HG02623 (cell line): Measurements from ENCODE around the gene RASSF8.

Source experiments
- ATAC-seq: cut with Tn5 transposase; IDR thresholded peaks from one replicate; pipeline ENCODE4 v1.9.1; 2021; ENCODE audit warnings: moderate library complexity; ENCODE audit not compliant: unreplicated experiment

RASSF8 gene

GRCh38 chr12:25992026-25992782 lies 33.7 kb downstream of the RASSF8 start:
- ATAC-seq = no peak

- ATAC-seq = no peak
Measured at GRCh38 chr12:25993901-25994651, 35.6 kb downstream of the RASSF8 start.

- ATAC-seq = no peak
Measured at GRCh38 chr12:25994901-25995625, 36.6 kb downstream of the RASSF8 start.

GRCh38 chr12:25995906-25996305 lies 37.4 kb downstream of the RASSF8 start:
- no peak for ATAC-seq

- ATAC-seq = no peak
Measured at GRCh38 chr12:25996677-25997076, 38.2 kb downstream of the RASSF8 start.

GRCh38 chr12:25997201-25997963 lies 38.9 kb downstream of the RASSF8 start:
- no peak for ATAC-seq

GRCh38 chr12:26000898-26001297 lies 42.4 kb downstream of the RASSF8 start:
- ATAC-seq = no peak

- ATAC-seq = no peak
Measured at GRCh38 chr12:26001530-26001929, 43.0 kb downstream of the RASSF8 start.

- no peak for ATAC-seq
Measured at GRCh38 chr12:26003065-26003464, 44.6 kb downstream of the RASSF8 start.

GRCh38 chr12:26007566-26007965 lies 49.1 kb downstream of the RASSF8 start:
- ATAC-seq = no peak

GRCh38 chr12:26009593-26009992 lies 51.1 kb downstream of the RASSF8 start:
- ATAC-seq = no peak

GRCh38 chr12:26010293-26010821 lies 51.9 kb downstream of the RASSF8 start:
- ATAC-seq = no peak

GRCh38 chr12:26011099-26011498 lies 52.6 kb downstream of the RASSF8 start:
- no peak for ATAC-seq

- ATAC-seq = no peak
Measured at GRCh38 chr12:26014085-26014484, 55.6 kb downstream of the RASSF8 start.

- no peak for ATAC-seq
Measured at GRCh38 chr12:26016516-26016915, 58.0 kb downstream of the RASSF8 start.

- ATAC-seq = no peak
Measured at GRCh38 chr12:26017484-26018211, 59.2 kb downstream of the RASSF8 start.

GRCh38 chr12:26018926-26019325 lies 60.4 kb downstream of the RASSF8 start:
- no peak for ATAC-seq

GRCh38 chr12:26021534-26021933 lies 63.1 kb downstream of the RASSF8 start:
- no peak for ATAC-seq

- no peak for ATAC-seq
Measured at GRCh38 chr12:26022043-26022442, 63.6 kb downstream of the RASSF8 start.

GRCh38 chr12:26026713-26027112 lies 68.2 kb downstream of the RASSF8 start:
- ATAC-seq = no peak
